ENCODE data around the gene C10orf105. TPM values are rescaled to one million over a fixed set of nuclear protein-coding genes. Genes with fewer than 3 reads are reported as not detected.

C10orf105 gene
- total and polyA plus RNA-seq, 4 donors: 0.36 to 0.42 TPM; not detected in 2

DNA sequence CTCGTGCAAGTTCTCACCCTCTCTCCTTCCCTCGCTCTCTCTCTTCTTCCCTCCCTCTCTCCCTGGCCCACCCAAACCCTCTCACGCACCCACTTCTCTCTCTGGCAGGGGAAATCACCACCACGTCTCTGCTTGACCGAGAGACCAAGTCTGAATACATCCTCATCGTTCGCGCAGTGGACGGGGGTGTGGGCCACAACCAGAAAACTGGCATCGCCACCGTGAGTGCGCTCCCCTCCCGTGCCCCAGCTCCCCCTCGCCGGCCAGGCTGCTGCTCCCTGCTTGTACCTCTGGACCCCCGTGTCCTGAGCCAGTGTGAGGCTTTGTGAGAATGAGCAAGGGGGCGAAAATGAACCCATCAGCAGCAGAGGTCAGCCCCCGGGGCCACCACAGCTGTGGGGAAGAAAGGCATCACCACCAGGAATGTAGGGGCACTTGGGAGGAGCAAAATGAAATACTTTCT, 25.5 kb downstream of the C10orf105 start:
- WGBS, 2 donors: 87 to 90% methylated on average over 18 of the region's 18 CpGs
- no peaks in the 10 kb centered on the region for H3K36me3 ChIP-seq (ENCODE audit: control insufficient read depth in 1 of 2, insufficient read depth in 2 of 2, low read length in 1 of 2)
- H3K27ac ChIP-seq (ENCODE audit: low read depth in 1 of 2, low read length in 2 of 2): no peak overlapping the region
- DNase-seq (no peak), ATAC-seq (ENCODE audit: low FRiP score) (no peak)
- intact Hi-C loops (cut with DNase I): no loop called here
- H3K4me1 ChIP-seq (ENCODE audit: control insufficient read depth in 1 of 2, insufficient read depth in 2 of 2, low read length in 2 of 2): no peaks in the 10 kb centered on the region
- H3K4me3 ChIP-seq (ENCODE audit: low read length in 2 of 2): no peak overlapping the region
- no peaks in the 10 kb centered on the region for H3K27me3 ChIP-seq (ENCODE audit: control insufficient read depth in 1 of 2, insufficient read depth in 2 of 2, low read length in 1 of 2)
- no peaks in the 10 kb centered on the region for H3K9me3 ChIP-seq (ENCODE audit: control insufficient read depth, low read length)

DNA sequence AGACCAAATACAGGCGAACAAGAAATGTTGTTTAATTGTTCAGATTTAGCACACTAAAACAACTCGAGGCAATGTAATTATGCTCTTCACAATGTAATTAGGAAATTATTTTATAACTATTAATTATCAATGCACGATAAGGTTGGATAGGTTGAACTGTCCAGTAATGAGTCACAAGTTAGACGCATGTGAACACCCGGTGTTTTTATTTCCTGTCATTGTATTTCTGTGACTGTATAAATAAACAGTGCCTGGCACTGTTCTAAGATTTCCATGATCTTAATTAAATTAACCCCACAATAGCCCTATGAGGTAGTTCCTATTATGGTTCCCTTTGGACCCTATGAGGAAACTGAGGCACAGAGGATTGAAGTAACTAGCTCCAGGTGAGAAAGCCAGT, 26.2 kb downstream of the C10orf105 start:
- no peaks in the 10 kb centered on the region for H3K4me1 ChIP-seq (ENCODE audit: control insufficient read depth in 1 of 2, insufficient read depth in 2 of 2, low read length in 2 of 2)
- H3K27ac ChIP-seq (ENCODE audit: low read depth in 1 of 2, low read length in 2 of 2): no peak overlapping the region
- intact Hi-C loops (cut with DNase I): no loop called here
- ATAC-seq (ENCODE audit: low FRiP score) (no peak), DNase-seq (no peak)
- H3K36me3 ChIP-seq (ENCODE audit: control insufficient read depth in 1 of 2, insufficient read depth in 2 of 2, low read length in 1 of 2): no peaks in the 10 kb centered on the region
- no peaks in the 10 kb centered on the region for H3K27me3 ChIP-seq (ENCODE audit: control insufficient read depth in 1 of 2, insufficient read depth in 2 of 2, low read length in 1 of 2)
- no peaks in the 10 kb centered on the region for H3K9me3 ChIP-seq (ENCODE audit: control insufficient read depth, low read length)
- WGBS, 2 donors: 64% methylated on average over 5 of the region's 5 CpGs
- no peak overlapping the region for H3K4me3 ChIP-seq (ENCODE audit: low read length in 2 of 2)

DNA sequence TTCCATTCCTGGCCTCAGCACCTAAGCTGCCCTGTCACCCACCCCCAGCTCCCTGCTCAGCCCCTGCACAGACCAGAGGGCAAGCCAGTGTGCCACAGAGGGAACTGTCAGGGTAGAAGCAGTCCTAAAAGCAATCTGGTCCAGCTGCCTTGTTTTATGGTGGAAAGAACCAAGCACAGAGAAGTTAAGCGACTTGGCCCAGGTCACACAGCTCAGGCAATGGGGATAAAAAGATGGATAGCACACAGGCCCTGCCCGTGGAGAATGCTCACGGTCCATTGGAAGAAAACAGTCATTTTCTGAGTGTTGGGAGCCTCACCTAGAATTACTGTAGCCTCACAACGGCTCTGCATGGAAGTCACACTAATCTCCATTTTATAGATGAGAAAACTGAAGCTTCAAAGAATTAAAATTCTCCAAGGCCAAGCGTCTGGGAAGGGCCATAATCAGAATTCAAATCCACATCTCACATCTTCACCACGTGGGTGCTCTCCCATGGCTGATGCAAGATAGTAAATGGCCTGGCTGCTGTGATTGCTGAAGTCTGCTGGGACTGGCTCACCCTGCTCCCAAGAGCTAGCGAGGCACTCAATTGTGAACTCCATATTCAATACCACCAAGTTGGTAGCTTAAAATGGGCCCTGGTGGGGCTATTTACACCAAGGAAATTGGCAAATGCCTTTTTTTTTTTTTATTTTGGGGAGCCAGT, 26.8 kb downstream of the C10orf105 start:
- intact Hi-C loops (cut with DNase I): no loop called here
- ATAC-seq (ENCODE audit: low FRiP score) (no peak), DNase-seq (no peak)
- H3K36me3 ChIP-seq (ENCODE audit: control insufficient read depth in 1 of 2, insufficient read depth in 2 of 2, low read length in 1 of 2): no peaks in the 10 kb centered on the region
- no peaks in the 10 kb centered on the region for H3K27me3 ChIP-seq (ENCODE audit: control insufficient read depth in 1 of 2, insufficient read depth in 2 of 2, low read length in 1 of 2)
- no peak overlapping the region for H3K27ac ChIP-seq (ENCODE audit: low read depth in 1 of 2, low read length in 2 of 2)
- no peaks in the 10 kb centered on the region for H3K9me3 ChIP-seq (ENCODE audit: control insufficient read depth, low read length)
- H3K4me3 ChIP-seq (ENCODE audit: low read length in 2 of 2): no peak overlapping the region
- H3K4me1 ChIP-seq (ENCODE audit: control insufficient read depth in 1 of 2, insufficient read depth in 2 of 2, low read length in 2 of 2): no peaks in the 10 kb centered on the region
- 81 to 83% methylated on average over 7 of the region's 7 CpGs for WGBS, 2 donors

DNA sequence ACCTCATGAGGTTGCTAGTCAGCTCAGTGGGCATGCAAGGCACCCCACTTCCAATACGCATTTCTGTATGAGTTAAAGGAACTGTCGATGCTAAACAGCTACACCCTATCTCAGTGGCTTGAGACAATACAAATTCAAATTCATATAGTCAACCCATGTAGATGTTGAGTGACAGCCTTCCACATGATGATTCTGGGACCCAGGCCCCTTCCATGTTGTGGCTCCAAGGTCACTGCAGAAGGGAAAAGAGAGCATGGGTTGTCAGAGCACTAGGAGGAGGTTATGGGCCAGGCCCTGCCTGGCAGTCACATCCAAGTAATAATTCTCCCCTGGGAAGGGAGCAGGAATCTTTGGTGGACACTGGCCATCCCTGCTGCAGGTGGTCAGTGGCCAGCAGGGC, 28.2 kb downstream of the C10orf105 start:
- ATAC-seq (ENCODE audit: low FRiP score) (no peak), DNase-seq (no peak)
- Histone ChIP-seq H3K9me3 (ENCODE audit: control insufficient read depth, low read length) (no peaks in the 10 kb centered on the region), H3K27me3 (ENCODE audit: control insufficient read depth in 1 of 2, insufficient read depth in 2 of 2, low read length in 1 of 2) (no peaks in the 10 kb centered on the region), H3K27ac (ENCODE audit: low read depth in 1 of 2, low read length in 2 of 2) (no peak overlapping the region), H3K4me3 (ENCODE audit: low read length in 2 of 2) (no peak overlapping the region), H3K4me1 (ENCODE audit: control insufficient read depth in 1 of 2, insufficient read depth in 2 of 2, low read length in 2 of 2) (no peaks in the 10 kb centered on the region), H3K36me3 (ENCODE audit: control insufficient read depth in 1 of 2, insufficient read depth in 2 of 2, low read length in 1 of 2) (no peaks in the 10 kb centered on the region)
- intact Hi-C loops (cut with DNase I): no loop called here
- WGBS, 2 donors: 96 to 100% methylated on average over 2 of the region's 2 CpGs

DNA sequence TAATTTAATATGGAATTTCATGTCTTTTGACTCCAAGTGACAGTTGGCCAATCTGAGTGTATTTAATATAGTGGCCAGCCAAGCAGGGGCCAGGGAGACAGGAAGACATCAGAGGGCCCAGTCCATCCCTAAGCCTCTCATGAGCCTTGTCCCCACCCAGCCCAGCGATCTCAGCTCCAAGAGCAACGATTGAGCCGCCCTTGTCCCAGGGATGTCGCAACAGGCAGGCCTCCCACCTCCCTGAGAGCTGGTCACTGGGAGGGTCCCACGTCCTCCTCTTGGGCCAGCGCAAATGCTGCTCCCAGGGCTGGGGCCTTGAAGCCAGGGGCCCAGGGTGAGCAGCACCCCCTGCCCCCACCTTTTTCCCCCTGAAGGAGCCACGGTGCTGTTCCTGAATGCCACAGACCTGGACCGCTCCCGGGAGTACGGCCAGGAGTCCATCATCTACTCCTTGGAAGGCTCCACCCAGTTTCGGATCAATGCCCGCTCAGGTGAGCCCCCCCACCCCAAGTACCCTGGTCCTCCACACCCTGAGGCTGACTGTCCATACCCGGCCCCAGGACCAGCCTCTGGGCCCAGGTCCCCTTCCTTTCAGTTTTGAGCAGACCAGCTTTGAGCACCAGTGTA, 29.4 kb downstream of the C10orf105 start:
- H3K27me3 ChIP-seq (ENCODE audit: control insufficient read depth in 1 of 2, insufficient read depth in 2 of 2, low read length in 1 of 2): no peaks in the 10 kb centered on the region
- intact Hi-C loops (cut with DNase I): no loop called here
- H3K4me3 ChIP-seq (ENCODE audit: low read length in 2 of 2): no peak overlapping the region
- no peaks in the 10 kb centered on the region for H3K36me3 ChIP-seq (ENCODE audit: control insufficient read depth in 1 of 2, insufficient read depth in 2 of 2, low read length in 1 of 2)
- H3K9me3 ChIP-seq (ENCODE audit: control insufficient read depth, low read length): no peaks in the 10 kb centered on the region
- no peak for DNase-seq
- 90 to 92% methylated on average over 12 to 13 of the region's 13 CpGs for WGBS, 2 donors
- no peak overlapping the region for H3K27ac ChIP-seq (ENCODE audit: low read depth in 1 of 2, low read length in 2 of 2)
- no peaks in the 10 kb centered on the region for H3K4me1 ChIP-seq (ENCODE audit: control insufficient read depth in 1 of 2, insufficient read depth in 2 of 2, low read length in 2 of 2)
- no peak for ATAC-seq (ENCODE audit: low FRiP score)

DNA sequence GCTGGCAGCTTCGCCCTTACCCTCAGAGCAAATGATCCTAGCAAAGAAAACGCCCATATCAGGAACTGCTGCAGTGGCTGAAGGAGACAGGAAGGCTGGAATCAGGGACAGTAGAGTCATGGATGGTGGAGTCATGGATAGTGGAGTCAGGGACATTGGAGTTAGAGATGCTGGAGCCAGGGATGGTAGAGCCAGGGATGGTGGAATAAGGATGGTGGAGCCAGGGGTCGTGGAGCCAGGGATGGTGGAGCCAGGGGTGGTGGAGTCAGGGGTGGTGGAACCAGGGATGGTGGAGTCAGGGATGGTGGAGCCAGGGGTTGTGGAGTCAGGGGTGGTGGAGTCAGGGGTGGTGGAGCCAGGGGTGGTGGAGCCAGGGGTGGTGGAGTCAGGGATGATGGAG, 31.3 kb downstream of the C10orf105 start:
- Histone ChIP-seq H3K4me3 (ENCODE audit: low read length in 2 of 2) (no peak overlapping the region), H3K27ac (ENCODE audit: low read depth in 1 of 2, low read length in 2 of 2) (no peak overlapping the region), H3K9me3 (ENCODE audit: control insufficient read depth, low read length) (no peaks in the 10 kb centered on the region), H3K36me3 (ENCODE audit: control insufficient read depth in 1 of 2, insufficient read depth in 2 of 2, low read length in 1 of 2) (no peaks in the 10 kb centered on the region), H3K4me1 (ENCODE audit: control insufficient read depth in 1 of 2, insufficient read depth in 2 of 2, low read length in 2 of 2) (no peaks in the 10 kb centered on the region), H3K27me3 (ENCODE audit: control insufficient read depth in 1 of 2, insufficient read depth in 2 of 2, low read length in 1 of 2) (no peaks in the 10 kb centered on the region)
- DNase-seq (no peak), ATAC-seq (ENCODE audit: low FRiP score) (no peak)
- WGBS, 2 donors: 86 to 94% methylated on average over 3 of the region's 3 CpGs
- intact Hi-C loops (cut with DNase I): no loop called here

DNA sequence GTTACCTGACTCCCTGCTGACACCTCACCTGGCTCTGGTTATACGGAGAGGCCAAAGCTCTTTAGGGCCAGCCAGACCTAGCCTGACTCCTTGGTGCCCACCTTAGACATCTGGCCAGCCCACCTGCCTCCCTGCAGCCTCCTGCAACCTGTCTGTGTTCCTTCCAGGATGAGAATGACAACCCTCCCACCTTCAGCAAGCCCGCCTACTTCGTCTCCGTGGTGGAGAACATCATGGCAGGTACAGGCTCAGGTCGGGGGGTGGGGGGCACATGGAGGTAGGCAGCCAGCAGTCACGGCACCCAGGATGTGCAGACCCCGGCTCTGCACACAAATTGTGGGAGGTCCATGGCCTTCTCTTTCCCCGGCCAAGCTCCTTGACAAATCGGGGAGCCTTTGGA, 32.1 kb downstream of the C10orf105 start:
- intact Hi-C loops (cut with DNase I): no loop called here
- ATAC-seq (ENCODE audit: low FRiP score) (no peak), DNase-seq (no peak)
- no peaks in the 10 kb centered on the region for H3K36me3 ChIP-seq (ENCODE audit: control insufficient read depth in 1 of 2, insufficient read depth in 2 of 2, low read length in 1 of 2)
- 84 to 88% methylated on average over 9 of the region's 9 CpGs for WGBS, 2 donors
- H3K4me1 ChIP-seq (ENCODE audit: control insufficient read depth in 1 of 2, insufficient read depth in 2 of 2, low read length in 2 of 2): no peaks in the 10 kb centered on the region
- H3K27me3 ChIP-seq (ENCODE audit: control insufficient read depth in 1 of 2, insufficient read depth in 2 of 2, low read length in 1 of 2): no peaks in the 10 kb centered on the region
- no peaks in the 10 kb centered on the region for H3K9me3 ChIP-seq (ENCODE audit: control insufficient read depth, low read length)
- H3K4me3 ChIP-seq (ENCODE audit: low read length in 2 of 2): no peak overlapping the region
- H3K27ac ChIP-seq (ENCODE audit: low read depth in 1 of 2, low read length in 2 of 2): no peak overlapping the region

DNA sequence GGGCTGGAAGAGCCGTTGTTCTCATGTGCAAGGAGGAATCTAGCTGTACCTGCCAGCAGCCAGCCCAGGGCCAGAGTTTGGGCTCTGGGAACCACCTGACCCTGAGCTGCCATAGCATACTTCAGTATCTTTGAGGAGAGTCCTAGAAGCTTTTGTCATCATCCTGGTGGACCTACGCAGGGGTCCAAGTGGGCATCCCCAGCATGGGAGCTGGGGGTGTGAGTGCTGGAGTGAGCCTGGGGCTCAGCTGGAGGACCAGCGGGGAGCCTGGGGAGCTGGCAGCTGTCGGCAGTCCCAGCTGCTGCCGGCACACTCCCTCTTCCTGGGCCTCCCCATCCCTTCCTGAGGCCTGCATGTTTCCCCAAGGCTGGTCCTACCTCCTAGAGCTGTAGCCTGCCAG, 32.5 kb downstream of the C10orf105 start:
- H3K4me1 ChIP-seq (ENCODE audit: control insufficient read depth in 1 of 2, insufficient read depth in 2 of 2, low read length in 2 of 2): no peaks in the 10 kb centered on the region
- H3K27ac ChIP-seq (ENCODE audit: low read depth in 1 of 2, low read length in 2 of 2): no peak overlapping the region
- no peaks in the 10 kb centered on the region for H3K36me3 ChIP-seq (ENCODE audit: control insufficient read depth in 1 of 2, insufficient read depth in 2 of 2, low read length in 1 of 2)
- no peaks in the 10 kb centered on the region for H3K27me3 ChIP-seq (ENCODE audit: control insufficient read depth in 1 of 2, insufficient read depth in 2 of 2, low read length in 1 of 2)
- ATAC-seq (ENCODE audit: low FRiP score) (no peak), DNase-seq (no peak)
- H3K9me3 ChIP-seq (ENCODE audit: control insufficient read depth, low read length): no peaks in the 10 kb centered on the region
- no peak overlapping the region for H3K4me3 ChIP-seq (ENCODE audit: low read length in 2 of 2)
- intact Hi-C loops (cut with DNase I): no loop called here
- WGBS, 2 donors: 74 to 82% methylated on average over 5 of the region's 5 CpGs

DNA sequence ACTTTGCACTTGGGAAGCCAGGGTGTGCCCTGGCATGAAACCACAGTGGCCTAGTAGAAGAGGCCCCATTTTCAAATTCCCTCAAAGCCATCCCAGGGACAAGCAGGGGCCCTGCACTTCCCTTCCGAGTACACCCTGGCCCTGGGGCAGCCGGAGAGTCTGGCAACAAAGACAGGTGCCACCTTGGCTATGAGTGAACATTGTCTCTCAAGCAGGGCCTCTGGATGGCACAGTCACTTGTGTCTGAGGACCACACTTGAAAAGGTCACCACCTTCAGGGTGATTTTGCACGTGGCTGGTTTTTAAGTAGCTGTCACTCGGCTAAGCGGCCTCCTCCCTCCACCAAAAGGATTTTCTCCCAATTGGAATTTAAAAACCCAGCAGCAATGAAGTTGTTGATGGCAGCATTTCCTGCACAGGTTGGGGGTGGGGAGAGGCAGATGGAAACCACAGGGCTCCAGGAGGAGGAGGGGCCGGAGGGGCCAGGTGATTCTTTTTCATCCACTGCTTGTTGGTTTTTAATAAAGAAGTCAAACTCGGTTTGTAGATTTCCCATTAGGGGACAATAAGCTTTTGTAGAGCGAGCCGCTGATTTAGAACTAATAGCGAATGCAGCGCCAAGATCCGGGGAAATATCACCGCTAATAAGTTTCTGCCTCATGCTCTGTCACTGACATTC, 33.9 kb downstream of the C10orf105 start:
- Histone ChIP-seq H3K4me3 (ENCODE audit: low read length in 2 of 2) (no peak overlapping the region), H3K4me1 (ENCODE audit: control insufficient read depth in 1 of 2, insufficient read depth in 2 of 2, low read length in 2 of 2) (no peaks in the 10 kb centered on the region), H3K27me3 (ENCODE audit: control insufficient read depth in 1 of 2, insufficient read depth in 2 of 2, low read length in 1 of 2) (no peaks in the 10 kb centered on the region), H3K27ac (ENCODE audit: low read depth in 1 of 2, low read length in 2 of 2) (no peak overlapping the region), H3K9me3 (ENCODE audit: control insufficient read depth, low read length) (no peaks in the 10 kb centered on the region), H3K36me3 (ENCODE audit: control insufficient read depth in 1 of 2, insufficient read depth in 2 of 2, low read length in 1 of 2) (no peaks in the 10 kb centered on the region)
- no peak for DNase-seq
- 88 to 89% methylated on average over 13 of the region's 13 CpGs for WGBS, 2 donors
- intact Hi-C loops (cut with DNase I): no loop called here
- ATAC-seq (ENCODE audit: low FRiP score): no peak
